HG03558 (cell line): ENCODE measurements around the gene KRTAP5-10.
"Not testable (repeated sequence)": the region's sequence is repeated elsewhere in the genome, so short reads cannot be mapped to it uniquely, and the experiment has no call there.

Experiments
- ATAC-seq: cut with Tn5 transposase; IDR thresholded peaks from one replicate; pipeline ENCODE4 v1.9.1; 2021; ENCODE audit warnings: moderate number of reproducible peaks; ENCODE audit not compliant: unreplicated experiment; ENCODE audit errors: extremely low read depth

The KRTAP5-10 gene

DNA sequence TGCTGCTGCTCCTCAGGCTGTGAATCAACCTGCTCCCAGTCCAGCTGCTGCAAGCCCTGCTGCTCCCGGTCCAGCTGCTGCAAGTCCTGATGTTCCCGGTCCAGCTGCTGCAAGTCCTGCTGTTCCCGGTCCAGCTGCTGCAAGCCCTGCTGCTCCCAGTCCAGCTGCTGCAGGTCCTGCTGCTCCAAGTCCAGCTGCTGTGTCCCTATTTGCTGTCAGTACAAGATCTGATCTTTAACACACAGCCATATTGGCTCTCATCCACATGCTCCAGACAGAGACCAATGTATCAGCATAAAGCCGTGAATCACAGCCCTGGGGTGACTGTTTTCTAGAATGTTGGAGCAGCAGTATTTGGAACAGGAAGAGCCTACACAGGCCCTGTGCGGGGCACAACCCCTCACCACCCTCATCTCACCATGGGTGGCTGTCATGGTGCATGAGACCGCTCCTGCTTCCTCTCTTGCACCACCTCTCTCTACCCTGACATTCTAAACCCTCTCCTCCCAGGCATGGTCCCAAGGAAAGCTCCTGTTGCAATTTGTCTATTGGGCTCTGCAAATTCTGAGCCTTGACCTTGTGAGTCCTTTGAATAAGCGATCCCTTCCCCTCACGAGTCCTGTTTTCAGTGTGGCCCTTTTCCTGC is 3.5 kb downstream of the KRTAP5-10 start:
- no peak for ATAC-seq

DNA sequence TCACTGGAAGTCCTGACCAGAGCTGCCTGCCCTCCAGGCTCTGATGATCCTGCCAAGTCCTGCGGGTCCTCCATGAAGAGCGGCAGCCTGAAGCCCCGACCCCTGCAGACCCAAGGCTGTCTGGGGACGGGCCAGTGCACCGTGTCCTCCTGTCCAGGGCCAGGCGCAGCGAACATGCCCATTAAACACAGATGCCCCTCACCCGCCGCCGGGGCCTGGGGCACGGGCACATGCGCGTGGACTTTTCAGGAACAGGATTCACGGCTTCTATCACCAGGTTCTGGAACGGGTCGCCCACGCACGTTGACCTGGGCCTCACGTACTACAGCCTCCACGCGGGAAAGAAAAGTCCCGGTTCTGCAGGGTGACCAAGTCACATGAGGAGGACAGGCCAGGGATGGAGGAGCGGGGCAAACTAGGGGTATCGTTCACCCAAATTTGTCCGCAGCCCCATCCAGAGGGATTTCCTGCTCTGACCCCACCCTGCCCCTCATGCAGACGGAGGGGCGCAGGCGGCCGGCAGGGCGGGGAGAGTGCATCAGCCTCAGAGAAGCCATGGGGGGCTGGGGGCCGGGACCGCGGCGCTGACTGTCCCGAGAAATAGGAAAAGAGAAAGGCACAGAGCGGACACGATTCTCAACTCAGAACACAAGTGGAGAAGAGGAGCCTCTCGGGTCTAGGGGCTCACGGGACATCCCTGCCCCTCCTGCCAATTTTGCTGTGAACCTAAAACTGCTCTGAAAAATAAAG is 5.9 kb downstream of the KRTAP5-10 start:
- ATAC-seq: not testable (repeated sequence)

DNA sequence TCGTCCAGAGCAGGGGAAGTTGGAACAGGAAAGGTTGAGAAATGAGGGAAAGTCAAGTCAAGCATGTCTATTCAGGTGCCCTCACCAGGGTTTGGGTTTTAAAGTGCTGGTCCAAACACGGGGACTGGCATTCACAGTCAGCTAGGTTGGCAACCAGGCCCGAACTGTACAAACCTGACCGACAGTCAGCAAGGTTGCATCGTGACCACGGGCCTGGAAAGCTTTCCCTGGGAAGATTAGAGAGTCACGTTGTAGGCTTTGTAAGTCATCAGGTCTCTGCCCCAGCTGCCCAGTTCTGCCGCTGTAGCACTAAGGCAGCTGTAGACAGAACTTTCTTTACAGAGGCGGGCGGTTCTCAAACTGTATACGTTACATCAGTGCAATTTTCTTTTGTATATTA is 7.4 kb downstream of the KRTAP5-10 start:
- no peak for ATAC-seq

DNA sequence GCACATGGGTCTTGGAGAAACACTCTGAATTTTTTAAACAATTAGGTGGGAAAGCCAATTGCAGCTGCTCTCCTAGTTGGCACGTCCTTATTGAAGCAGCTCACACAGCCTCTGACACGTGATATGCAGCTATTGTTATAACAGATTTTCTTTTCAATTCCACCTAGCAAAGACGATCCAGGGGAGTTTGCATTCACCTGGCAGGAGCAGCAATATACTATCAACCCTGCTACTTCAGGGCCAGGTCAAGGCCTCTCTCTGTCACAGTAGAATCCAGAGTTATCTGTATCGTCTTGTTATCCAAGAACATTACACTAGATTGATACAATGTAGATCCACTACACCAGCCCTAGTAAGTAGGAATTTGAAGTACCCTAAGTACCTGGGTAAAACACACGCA is 9.1 kb downstream of the KRTAP5-10 start:
- ATAC-seq: no peak

DNA sequence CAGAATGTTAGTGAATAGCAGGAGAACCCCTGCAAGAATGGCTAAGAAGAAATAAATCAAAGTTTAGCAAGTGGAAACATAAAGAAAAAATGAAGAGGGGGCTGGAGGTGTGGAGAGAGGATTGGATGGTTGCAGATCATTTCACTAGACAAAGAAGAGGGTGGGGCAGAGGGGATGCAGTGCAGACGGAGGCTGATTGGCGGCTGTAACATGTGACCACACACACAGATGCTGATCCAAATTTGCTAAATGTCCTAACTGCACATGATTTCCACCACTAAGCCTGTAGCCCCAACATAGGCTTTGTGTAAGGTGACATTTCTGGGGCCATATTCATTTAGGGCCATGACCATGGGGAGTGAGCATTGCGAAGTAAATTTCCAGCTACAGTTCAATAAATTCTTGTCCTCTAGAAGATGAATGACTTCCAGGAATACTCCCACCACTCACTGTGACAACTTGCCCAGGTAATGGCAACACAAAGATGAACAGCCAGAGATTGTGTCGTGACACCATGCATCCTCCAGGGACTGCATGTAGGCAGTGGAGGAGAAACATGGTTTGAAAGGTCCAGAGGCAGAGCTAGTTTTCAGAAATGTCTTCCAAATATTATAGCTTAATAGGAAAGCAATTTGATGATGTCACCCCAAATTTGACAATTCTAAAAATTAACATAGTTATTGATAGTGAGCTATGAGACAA is 10.5 kb downstream of the KRTAP5-10 start:
- ATAC-seq: no peak

DNA sequence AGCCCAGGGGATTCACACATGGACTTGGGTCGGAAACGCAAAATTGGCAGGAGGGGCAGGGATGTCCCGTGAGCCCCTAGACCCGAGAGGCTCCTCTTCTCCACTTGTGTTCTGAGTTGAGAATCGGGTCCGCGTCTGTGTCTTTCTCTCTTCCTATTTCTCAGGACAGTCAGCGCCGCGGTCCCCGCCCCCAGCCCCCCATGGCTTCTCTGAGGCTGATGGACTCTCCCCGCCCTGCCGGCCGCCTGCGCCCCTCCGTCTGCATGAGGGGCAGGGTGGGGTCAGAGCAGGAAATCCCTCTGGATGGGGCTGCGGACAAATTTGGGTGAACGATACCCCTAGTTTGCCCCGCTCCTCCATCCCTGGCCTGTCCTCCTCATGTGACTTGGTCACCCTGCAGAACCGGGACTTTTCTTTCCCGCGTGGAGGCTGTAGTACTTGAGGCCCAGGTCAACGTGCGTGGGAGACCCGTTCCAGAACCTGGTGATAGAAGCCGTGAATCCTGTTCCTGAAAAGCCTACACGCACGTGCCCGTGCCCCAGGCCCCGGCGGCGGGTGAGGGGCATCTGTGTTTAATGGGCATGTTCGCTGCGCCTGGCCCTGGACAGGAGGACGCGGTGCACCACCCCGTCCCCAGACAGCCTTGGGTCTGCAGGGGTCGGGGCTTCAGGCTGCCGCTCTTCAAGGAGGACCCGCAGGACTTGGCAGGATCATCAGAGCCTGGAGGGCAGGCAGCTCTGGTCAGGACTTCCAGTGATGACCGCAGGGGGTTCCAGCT is 11.5 kb downstream of the KRTAP5-10 start:
- ATAC-seq: not testable (repeated sequence)

DNA sequence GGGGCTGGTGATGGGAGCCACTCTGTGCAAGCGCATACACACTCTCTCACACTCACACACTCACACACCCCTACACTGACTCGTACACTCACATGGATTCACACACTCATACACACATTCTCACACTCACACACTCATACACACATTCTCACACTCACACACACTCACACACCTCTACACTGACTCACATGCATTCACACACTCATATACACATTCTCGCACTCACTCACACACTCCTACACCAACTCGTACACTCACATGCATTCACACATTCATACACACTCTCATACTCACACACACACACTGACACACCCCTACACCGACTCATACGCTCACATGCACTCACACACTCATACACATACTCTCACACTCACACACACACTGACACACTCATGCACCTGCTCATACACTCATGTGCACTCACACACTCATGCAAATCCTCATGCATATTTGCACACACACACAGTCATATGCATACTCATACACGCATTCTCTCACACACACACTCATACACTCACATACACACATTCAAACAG is 12.2 kb downstream of the KRTAP5-10 start:
- no peak for ATAC-seq

DNA sequence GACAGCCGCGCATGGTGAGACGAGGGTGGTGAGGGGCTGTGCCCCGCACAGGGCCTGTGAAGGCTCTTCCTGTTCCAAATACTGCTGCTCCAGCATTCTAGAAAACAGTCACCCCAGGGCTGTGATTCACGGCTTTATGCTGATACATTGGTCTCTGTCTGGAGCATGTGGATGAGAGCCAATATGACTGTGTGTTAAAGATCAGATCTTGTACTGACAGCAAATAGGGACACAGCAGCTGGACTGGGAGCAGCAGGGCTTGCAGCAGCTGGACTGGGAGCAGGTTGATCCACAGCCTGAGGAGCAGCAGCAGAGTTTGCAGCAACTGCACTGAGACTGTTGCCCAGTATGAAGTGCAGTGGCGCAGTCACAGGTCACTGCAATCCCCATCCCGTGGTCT is 14.2 kb downstream of the KRTAP5-10 start:
- not testable (repeated sequence) for ATAC-seq

DNA sequence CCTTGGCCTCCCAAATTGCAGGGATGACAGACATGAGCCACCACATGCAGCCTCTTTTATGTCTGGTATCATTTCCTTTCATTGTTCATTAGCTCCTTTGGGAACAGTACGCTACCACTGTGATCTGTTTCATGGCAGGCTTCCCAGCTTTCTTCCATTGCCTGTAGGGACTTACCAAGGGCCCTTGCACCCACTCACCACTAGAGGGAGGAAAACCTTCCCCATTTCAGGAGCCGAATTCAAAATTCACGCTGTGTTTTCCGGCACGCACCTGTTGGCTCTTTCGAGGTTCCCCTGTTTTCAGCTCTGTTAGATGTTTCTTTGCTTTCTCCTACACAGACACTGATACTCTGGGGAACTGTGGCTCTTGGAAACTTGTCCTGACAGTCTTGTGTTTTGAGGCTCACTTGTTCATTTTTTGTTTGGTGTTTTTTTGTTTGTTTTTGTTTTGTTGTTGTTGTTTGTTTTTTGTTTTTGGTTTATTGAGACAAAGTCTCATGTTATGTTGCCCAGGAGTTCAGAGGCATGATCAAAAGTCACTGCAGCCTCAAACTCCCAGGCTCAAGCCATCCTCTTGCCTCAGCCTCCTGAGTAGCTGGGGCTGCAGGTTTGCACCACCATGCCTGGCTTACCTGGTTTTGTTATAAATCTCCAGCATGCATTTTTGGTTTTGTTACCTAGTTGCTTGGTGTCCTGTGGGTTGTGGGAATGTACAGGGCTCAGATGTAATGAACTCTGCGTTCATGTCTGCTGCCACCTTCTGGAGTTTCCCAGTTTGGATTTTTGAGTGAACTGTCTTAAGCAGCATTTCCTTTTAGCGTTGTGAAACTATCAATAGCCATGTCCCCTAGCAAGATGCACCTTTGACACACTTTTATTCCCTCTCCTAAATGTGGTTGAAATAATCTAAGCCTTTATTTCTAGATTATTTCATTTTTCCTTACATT is 15.0 kb downstream of the KRTAP5-10 start:
- ATAC-seq: no peak

DNA sequence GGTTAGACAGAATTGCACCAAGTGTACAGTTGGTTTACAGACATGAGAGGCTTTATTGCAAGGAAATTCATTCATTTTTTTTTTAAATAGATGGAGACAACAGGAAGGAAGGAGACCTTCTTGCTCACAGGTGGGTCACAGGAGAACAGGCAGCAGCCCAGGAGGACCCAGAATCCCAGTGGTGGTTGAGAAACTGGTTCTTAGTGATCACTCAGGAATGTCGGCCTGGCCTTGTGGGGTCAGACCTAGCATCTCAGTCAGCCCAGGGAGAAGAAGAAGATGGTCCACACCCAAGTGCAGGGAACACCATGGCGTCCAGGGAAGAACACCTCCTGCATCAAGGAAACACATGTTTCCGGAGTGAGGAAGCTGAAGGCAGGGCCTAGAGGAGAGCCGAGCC is 16.5 kb downstream of the KRTAP5-10 start:
- no peak for ATAC-seq

DNA sequence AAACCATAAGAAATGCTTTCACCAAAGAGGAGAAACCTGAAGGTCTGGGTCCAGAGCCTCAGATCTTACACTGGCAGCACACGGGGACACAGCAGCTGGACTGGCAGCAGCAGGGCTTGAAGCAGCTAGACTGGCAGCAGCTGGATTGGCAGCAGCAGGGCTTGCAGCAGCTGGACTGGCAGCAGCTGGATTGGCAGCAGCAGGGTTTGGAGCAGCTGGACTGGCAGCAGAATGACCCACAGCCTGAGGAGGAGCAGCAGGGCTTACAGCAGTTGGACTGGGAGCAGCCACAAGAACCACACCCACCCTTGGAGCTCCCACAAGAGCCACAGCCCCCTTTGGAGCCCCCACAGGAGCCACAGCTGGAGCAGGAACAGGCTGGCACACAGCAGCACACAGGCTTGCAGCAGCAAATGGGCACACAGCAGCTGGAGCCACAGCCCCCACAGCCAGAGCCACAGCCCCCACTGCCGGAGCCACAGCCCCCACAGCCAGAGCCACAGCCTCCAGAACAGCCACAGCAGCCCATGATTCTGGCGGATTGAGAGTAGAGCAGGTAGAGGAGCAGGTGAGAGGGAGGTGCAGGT is 17.0 kb downstream of the KRTAP5-10 start, which contains the start of gene KRTAP5-11:
Gene KRTAP5-11, minus strand, starts transcription at position 567 of the 587 bp plus-strand sequence. Its CDS starts 38 bp downstream, at position 529.
- ATAC-seq: no peak

DNA sequence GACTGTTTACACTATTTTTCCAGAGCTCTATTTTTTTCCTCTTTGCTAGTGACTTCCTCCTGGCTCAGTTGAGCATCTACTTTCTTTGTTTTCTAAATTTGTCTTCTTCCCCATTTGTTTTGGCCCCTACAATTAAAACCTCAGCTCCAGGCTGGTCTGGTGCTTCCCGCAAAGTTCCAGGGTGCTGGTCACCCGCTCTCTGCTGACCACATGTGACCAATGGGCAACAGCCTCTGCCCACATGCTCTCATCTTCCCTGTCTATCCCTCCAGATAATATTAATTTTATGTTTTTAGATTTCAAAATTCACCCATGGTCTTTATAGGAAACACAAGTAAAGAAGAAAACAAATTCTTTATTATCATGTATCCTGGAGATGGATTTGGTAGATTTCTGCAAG is 17.6 kb downstream of the KRTAP5-10 start:
- ATAC-seq: not testable (repeated sequence)

DNA sequence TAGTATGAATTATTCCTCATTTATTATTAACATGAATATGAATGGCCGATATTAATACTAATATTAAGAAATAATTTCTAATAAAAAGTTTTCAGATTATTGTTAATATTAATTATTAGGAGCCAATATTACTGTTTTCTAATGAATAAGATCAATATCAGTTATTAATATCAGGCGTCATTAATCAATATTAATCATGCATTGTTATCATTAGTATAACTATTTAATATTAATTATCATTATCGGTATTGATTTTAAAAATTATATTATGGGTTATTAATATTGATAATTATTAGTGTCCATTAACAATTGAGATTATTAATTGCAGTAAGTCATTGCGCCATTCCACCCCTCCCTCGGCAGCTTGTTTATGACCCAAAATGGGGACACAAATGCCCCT is 20.3 kb downstream of the KRTAP5-10 start:
- ATAC-seq: not testable (repeated sequence)

DNA sequence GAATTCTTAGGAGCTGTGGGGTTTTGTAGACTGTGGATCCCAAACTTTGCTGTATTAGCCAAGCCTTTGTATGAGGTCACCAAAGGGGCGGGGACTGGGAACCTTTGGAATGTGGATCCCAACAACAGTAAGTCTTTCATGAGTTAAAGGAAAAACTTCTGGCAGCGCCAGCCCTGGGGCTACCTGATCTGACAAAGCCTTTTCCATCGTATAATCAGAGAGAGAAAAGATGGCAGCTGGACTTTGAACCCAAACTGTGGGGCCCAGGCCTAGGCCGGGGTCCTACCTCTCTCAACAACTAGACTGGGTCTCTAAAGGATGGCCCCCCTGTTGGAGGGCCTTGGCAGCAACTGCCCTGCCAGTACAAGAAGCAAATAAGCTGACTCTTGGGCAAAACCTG is 23.0 kb downstream of the KRTAP5-10 start:
- not testable (repeated sequence) for ATAC-seq

DNA sequence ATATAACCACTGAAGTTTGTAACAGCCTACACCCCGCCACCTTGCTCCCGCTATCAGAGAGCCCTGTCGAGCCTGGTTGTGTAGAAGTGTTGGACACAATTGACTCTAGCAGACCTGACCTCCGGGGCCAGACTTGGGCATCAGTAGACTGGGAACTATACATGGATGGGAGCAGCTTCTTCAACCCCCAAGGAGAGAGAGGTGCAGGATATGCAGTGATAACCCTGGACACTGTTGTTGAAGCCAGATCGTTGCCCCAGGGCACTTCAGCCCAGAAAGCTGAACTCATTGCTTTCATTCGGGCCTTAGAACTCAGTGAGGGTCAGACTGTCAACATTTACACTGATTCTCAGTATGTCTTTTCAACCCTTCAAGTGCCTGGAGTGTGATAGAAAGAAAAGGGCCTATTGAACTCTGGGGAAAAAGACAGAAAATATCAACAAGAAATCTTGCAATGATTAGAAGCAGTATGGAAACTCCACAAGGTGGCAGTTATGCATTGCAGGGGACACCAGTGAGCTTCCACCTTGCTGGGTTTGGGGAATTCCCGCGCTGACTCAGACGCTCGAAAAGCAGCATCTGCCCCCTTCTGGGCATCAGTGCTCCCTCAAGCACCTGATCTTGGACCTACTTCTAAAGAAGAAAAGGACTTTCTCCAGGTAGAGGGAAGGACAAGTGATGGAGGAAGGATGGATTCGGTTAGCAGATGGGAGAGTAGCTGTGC is 23.6 kb downstream of the KRTAP5-10 start:
- not testable (repeated sequence) for ATAC-seq

DNA sequence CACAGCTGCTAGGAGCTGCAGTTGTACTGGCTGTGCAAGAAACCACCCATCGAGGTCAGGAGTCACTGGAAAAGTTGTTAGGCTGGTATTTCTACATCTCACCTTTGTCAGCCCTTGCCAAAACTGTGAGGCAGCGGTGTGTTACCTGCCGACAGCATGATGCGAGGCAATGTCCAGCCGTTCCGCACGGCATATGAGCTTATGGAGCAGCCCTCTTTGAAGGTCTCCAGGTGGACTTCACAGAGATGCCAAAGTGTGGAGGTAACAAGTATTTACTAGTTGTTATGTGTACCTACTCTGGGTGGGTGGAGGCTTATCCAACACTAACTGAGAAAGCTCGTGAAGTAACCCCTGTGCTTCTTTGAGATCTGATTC is 24.2 kb downstream of the KRTAP5-10 start:
- not testable (repeated sequence) for ATAC-seq

DNA sequence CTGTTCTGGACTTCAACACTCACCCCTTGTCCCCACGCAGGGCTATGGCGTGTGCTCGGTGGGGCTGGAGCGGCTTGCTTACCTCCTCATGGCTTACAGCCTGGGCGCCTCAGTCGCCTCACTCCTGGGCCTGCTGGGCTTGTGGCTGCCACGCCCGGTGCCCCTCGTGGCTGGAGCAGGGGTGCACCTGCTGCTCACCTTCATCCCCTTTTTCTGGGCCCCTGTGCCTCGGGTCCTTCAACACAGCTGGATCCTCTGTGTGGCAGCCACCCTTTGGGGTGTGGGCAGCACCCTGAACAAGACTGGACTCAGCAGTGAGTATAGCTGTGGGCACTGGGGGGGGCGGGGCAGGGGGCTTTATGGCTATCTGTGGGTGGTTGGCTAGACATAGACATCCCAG is 37.9 kb downstream of the KRTAP5-10 start:
- ATAC-seq: not testable (repeated sequence)
